Measurements from ENCODE around the gene YJEFN3. TPM values are rescaled to one million over a fixed set of nuclear protein-coding genes. Genes with fewer than 3 reads are reported as not detected.

Gene YJEFN3
- total and polyA plus RNA-seq, 4 donors: 0.19 to 0.88 (median 0.63) TPM

GRCh38 chr19:19508217-19508616 is 20.5 kb upstream of the YJEFN3 start:
- Histone ChIP-seq H3K27ac (ENCODE audit: low read depth in 1 of 2, low read length in 2 of 2) (no peak overlapping the region), H3K9ac (ENCODE audit: low read depth in 1 of 2, low read length in 2 of 2) (no peak overlapping the region), H3K27me3 (ENCODE audit: control insufficient read depth in 4 of 4, insufficient read depth in 4 of 4, low read length in 3 of 4) (no peaks in the 10 kb centered on the region), H3K36me3 (ENCODE audit: control insufficient read depth in 4 of 4, insufficient read depth in 3 of 4, low read depth in 1 of 4, low read length in 3 of 4) (peaks cover 9 to 39% (median 12%) of the 10 kb centered on the region in 4 donors), H3K4me3 (ENCODE audit: low read depth in 1 of 3, low read length in 3 of 3) (no peak overlapping the region), H3K4me1 (ENCODE audit: control insufficient read depth in 4 of 4, insufficient read depth in 4 of 4, low read length in 3 of 4) (no peaks in the 10 kb centered on the region), H3K9me3 (ENCODE audit: control insufficient read depth in 4 of 4, low read length in 3 of 4) (no peaks in the 10 kb centered on the region)
- 80% methylated on average over 11 of the region's 11 CpGs for WGBS
- DNase-seq (ENCODE audit: low spot score): no peak
- TF ChIP-seq TAF1 (conservative IDR thresholded peaks at IDR 0.05) (no peak), HNF4G (IDR thresholded peaks at IDR 0.05) (no peak), YY1 (IDR thresholded peaks at IDR 0.05) (no peak), EGR1 (IDR thresholded peaks at IDR 0.05; ENCODE audit: low read depth in 2 of 2) (no peak), RXRA (IDR thresholded peaks at IDR 0.05) (no peak), GABPA (IDR thresholded peaks at IDR 0.05 in 1 of 2, conservative IDR thresholded peaks at IDR 0.05 in 1 of 2) (no peak)

- H3K4me3 ChIP-seq (ENCODE audit: low read depth in 1 of 3, low read length in 3 of 3): no peak overlapping the region
- no peak for DNase-seq (ENCODE audit: low spot score)
- H3K27ac ChIP-seq (ENCODE audit: low read depth in 1 of 2, low read length in 2 of 2): no peak overlapping the region
- no peak overlapping the region for H3K9ac ChIP-seq (ENCODE audit: low read depth in 1 of 2, low read length in 2 of 2)
- WGBS: 37% methylated on average over 6 of the region's 6 CpGs
- H3K36me3 ChIP-seq (ENCODE audit: control insufficient read depth in 4 of 4, insufficient read depth in 3 of 4, low read depth in 1 of 4, low read length in 3 of 4): peaks cover 4 to 17% (median 6%) of the 10 kb centered on the region in 4 donors
- H3K9me3 ChIP-seq (ENCODE audit: control insufficient read depth in 4 of 4, low read length in 3 of 4): no peaks in the 10 kb centered on the region
- TF ChIP-seq HNF4G (IDR thresholded peaks at IDR 0.05) (no peak), RXRA (IDR thresholded peaks at IDR 0.05) (no peak), FOXA1 (IDR thresholded peaks at IDR 0.05) (no peak), GABPA (IDR thresholded peaks at IDR 0.05 in 1 of 2, conservative IDR thresholded peaks at IDR 0.05 in 1 of 2) (no peak), NR2F2 (IDR thresholded peaks at IDR 0.05) (no peak), CTCF (IDR thresholded peaks at IDR 0.05; ENCODE audit: low read depth, low read length, missing input control) (no peak), HNF4A (conservative IDR thresholded peaks at IDR 0.05) (no peak), SP1 (IDR thresholded peaks at IDR 0.05) (no peak)
- peaks cover 2 to 4% (median 3%) of the 10 kb centered on the region in 4 donors for H3K4me1 ChIP-seq (ENCODE audit: control insufficient read depth in 4 of 4, insufficient read depth in 4 of 4, low read length in 3 of 4)
- no peaks in the 10 kb centered on the region for H3K27me3 ChIP-seq (ENCODE audit: control insufficient read depth in 4 of 4, insufficient read depth in 4 of 4, low read length in 3 of 4)
Measured at GRCh38 chr19:19510432-19510831, 18.3 kb upstream of the YJEFN3 start.

- H3K4me3 ChIP-seq (ENCODE audit: low read depth in 1 of 3, low read length in 3 of 3): no peak overlapping the region
- H3K4me1 ChIP-seq (ENCODE audit: control insufficient read depth in 4 of 4, insufficient read depth in 4 of 4, low read length in 3 of 4): peaks cover 6 to 17% (median 11%) of the 10 kb centered on the region in 4 donors
- H3K36me3 ChIP-seq (ENCODE audit: control insufficient read depth in 4 of 4, insufficient read depth in 3 of 4, low read depth in 1 of 4, low read length in 3 of 4): no peaks in the 10 kb centered on the region
- no peak for DNase-seq (ENCODE audit: low spot score)
- no peak overlapping the region for H3K27ac ChIP-seq (ENCODE audit: low read depth in 1 of 2, low read length in 2 of 2)
- 85% methylated on average over 17 of the region's 17 CpGs for WGBS
- no peaks in the 10 kb centered on the region for H3K27me3 ChIP-seq (ENCODE audit: control insufficient read depth in 4 of 4, insufficient read depth in 4 of 4, low read length in 3 of 4)
- no peak overlapping the region for H3K9ac ChIP-seq (ENCODE audit: low read depth in 1 of 2, low read length in 2 of 2)
- no peaks in the 10 kb centered on the region for H3K9me3 ChIP-seq (ENCODE audit: control insufficient read depth in 4 of 4, low read length in 3 of 4)
- TF ChIP-seq RAD21 (IDR thresholded peaks at IDR 0.05) (no peak), FOXA2 (IDR thresholded peaks at IDR 0.05) (no peak), MAX (IDR thresholded peaks at IDR 0.05) (no peak), FOXA1 (IDR thresholded peaks at IDR 0.05) (no peak), NR2F2 (IDR thresholded peaks at IDR 0.05) (no peak), JUND (IDR thresholded peaks at IDR 0.05) (no peak), YY1 (IDR thresholded peaks at IDR 0.05) (no peak), GABPA (IDR thresholded peaks at IDR 0.05 in 1 of 2, conservative IDR thresholded peaks at IDR 0.05 in 1 of 2) (no peak), SP1 (IDR thresholded peaks at IDR 0.05) (no peak), HNF4G (IDR thresholded peaks at IDR 0.05) (no peak), HNF4A (conservative IDR thresholded peaks at IDR 0.05) (no peak), ATF3 (IDR thresholded peaks at IDR 0.05) (no peak), TAF1 (conservative IDR thresholded peaks at IDR 0.05) (no peak), EGR1 (IDR thresholded peaks at IDR 0.05; ENCODE audit: low read depth in 2 of 2) (no peak), RXRA (IDR thresholded peaks at IDR 0.05) (no peak), CTCF (IDR thresholded peaks at IDR 0.05; ENCODE audit: low read depth, low read length, missing input control) (no peak), ZBTB33 (IDR thresholded peaks at IDR 0.05) (no peak)
Measured at GRCh38 chr19:19513682-19514081, 15.0 kb upstream of the YJEFN3 start.
